NOMO-1 (cell line): Measurements from ENCODE around the gene ACSBG1.

Source experiments
- DNase-seq, 2 experiments: peaks; one replicate each; lab custom pipeline; 2025; ENCODE audit not compliant: unreplicated experiment in 2 of 2; lab: John Stamatoyannopoulos, UW

ACSBG1 gene

DNA sequence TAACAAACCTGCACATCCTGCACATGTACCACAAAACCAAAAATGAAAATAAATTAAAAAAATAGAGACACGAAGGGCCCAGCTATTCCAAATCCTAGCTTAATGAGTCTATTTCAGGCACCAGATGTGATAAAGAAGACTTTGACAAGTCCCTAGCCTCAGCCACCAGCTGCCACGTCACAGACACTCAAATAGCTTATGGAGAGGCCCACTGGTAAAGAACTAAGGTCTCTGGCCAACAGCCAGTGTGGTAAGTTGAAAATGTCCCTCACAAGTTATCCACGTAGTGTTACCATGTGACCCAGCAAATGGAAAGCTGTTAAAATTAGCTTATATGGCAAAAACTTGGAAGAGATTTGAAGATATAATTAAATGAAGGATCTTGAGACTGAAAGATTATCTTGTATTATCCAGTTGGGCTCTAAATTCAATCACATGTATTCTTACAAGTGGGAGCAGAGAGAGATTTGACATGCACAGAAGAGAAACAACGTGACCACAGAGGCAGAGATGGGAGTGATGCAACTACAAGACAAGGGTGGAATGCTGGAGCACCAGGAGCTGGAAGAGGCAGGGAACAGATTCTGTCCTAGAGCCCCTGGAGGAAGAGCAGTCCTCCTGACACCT is 10.9 kb downstream of the ACSBG1 start:
- DNase-seq, result no peak

- DNase-seq, result no peak
Measured at GRCh38 chr15:78222745-78223395, 11.5 kb downstream of the ACSBG1 start.

- no peak for DNase-seq
Measured at GRCh38 chr15:78220713-78221112, 13.7 kb downstream of the ACSBG1 start.

DNA sequence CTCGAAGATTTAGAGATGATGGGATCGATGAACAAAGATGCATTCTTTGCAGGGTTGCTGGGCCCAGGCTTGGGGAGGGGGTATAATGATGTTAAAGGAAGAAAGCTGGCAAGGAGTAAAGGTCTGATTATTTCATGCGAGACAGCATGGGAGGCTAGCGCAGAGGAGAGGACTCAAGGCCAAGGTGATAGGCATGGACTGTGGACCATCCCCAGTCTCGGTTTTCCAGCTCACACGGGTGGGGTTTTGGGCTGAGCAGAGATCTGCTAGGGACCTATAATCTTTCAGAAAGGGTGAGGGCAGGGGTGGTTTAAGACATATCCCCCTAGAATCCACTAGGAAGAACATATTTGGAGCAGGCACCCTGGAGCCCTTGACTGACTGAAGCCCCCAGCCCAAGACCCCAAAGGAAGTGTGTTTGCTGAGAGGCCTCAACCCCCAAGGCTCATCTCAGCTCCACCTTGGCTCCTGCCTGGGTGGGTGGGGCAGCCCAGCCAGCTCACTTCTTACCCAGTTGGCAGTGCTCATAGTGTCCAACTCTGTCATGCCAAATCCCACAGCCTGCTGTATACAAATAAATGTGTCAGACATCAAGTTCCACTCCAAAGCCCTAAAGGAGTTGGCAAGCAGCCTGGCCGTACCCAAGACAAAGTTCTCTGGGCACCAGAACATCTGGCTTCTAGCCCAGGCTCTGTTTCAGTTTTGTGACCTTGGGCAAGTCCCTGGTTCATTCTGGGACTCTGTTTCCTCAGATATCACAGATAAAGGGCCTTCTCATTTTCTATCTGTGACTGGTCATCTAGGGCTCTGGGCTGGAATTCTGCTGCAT is 17.9 kb downstream of the ACSBG1 start:
- no peak for DNase-seq

DNA sequence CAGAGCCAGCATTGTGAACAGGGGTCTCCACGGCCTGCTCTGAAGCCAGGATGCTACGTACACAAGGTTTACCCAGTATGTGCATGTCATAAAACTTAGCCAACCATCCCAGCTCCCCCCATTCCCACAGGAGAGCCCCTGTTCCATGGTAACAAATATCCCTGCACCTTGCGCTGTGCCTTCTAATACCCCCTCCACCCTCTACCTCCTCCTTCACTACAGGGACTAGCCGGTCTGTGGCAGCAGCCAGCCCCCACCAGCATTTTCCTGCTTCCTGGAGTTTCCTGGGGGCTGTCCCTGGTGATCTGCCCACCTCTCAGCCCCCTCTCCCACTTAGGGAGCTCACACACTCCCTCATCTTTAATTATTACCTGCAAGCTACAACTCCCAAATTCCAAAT is 20.4 kb downstream of the ACSBG1 start:
- no peak for DNase-seq

GRCh38 chr15:78213425-78213750 is 21.0 kb downstream of the ACSBG1 start:
- DNase-seq, result no peak

GRCh38 chr15:78212546-78213424 is 21.6 kb downstream of the ACSBG1 start:
- DNase-seq, result peak; percentile 8 to 34

DNA sequence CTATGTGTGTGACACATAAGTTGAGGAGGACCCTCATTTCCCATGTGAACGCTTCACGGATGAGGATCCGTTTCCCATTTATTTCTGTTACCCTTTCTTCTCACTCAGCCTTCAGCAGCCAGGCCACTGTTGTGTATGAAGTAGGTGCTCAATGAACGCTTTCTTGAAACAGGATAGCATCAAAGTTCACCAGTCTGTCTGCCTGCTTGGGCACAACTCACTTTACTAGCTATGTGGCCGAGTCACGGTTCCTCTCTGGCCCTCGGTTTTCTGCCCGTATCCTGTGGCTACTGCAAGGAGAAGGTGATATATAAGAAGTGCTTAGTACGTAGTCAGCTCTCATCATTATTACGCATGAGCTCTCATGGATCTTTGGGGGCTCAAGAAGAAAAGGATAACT is 22.4 kb downstream of the ACSBG1 start:
- DNase-seq, result no peak

GRCh38 chr15:78211189-78211921 is 23.0 kb downstream of the ACSBG1 start:
- DNase-seq, result no peak

GRCh38 chr15:78210349-78210717 is 24.0 kb downstream of the ACSBG1 start:
- no peak for DNase-seq

DNA sequence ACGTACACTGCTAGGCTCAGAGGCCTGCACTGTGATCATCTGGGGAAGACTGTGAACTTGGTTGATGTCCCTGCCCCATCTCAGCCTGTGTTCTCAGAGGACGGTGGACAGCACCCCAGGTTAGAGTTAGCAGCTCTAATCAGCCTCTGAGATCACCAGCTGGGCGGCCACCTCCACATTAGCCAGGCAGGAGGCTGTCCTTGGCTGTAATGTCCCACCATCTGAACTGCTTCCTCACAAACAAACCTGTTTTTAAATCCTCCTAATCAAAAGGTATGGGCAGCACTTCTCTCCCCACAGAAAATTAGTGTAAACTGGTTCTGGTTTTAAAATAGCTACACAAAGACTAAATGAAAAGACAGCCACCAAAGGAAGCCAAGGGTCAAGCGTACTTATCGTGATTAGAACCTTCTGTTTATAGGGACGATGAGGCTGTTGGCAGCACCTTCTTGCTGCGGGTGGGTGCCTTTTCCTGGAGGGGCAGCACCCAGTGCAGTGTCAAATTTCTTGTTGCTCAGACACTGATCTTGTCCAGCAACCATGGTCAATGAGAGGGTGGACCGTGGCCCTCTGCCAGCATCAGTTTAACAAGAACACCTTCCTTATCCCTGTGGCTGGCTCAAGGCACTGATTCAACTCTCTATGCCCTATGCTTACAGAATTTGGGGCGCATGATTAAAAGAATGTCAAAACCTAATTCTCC is 24.6 kb downstream of the ACSBG1 start:
- DNase-seq, result no peak

GRCh38 chr15:78208887-78209645 is 25.3 kb downstream of the ACSBG1 start:
- no peak for DNase-seq

DNA sequence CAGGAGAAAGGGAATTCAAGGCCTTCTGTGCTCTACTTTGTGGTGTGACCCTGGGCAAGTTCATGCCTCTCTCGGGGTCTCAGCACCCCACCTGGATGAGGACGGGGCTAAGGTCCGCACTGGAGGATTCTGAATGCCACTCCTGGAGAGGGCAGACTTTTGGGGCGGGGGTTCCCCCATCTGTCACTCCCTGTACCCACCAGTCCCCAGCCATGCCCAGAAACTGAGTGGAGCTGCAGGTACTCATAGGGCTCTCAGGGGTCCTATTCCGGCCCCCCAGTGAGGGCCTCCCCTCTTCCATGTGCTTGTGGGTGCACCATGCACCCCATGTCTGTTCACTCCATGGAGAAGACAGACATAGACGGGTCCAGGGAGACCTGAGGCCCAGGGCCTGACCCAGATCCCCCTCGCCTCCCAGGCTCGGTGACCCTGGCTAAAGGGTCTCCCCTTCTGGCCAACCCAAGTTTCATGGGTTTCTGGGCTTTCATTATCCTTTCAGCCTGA is 26.0 kb downstream of the ACSBG1 start:
- no peak for DNase-seq

- no peak for DNase-seq
Measured at GRCh38 chr15:78207641-78208340, 26.6 kb downstream of the ACSBG1 start.

DNA sequence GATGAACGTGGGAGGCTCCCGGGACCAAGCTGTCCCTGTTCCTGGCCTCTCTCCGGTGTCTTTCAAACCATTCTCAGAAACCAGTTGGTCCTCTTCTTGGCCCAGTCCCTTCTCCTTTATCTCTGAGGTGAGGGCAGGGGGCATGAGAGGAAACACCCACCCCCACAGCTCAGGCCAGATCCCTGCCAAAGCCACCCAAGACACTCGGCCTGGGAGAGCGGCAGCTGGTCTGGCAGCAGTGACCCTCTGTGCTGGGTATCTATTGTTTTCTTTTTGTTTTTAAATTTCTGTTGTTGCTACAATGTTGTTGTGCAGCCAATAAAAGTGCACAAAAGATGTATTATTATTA is 27.3 kb downstream of the ACSBG1 start:
- no peak for DNase-seq

DNA sequence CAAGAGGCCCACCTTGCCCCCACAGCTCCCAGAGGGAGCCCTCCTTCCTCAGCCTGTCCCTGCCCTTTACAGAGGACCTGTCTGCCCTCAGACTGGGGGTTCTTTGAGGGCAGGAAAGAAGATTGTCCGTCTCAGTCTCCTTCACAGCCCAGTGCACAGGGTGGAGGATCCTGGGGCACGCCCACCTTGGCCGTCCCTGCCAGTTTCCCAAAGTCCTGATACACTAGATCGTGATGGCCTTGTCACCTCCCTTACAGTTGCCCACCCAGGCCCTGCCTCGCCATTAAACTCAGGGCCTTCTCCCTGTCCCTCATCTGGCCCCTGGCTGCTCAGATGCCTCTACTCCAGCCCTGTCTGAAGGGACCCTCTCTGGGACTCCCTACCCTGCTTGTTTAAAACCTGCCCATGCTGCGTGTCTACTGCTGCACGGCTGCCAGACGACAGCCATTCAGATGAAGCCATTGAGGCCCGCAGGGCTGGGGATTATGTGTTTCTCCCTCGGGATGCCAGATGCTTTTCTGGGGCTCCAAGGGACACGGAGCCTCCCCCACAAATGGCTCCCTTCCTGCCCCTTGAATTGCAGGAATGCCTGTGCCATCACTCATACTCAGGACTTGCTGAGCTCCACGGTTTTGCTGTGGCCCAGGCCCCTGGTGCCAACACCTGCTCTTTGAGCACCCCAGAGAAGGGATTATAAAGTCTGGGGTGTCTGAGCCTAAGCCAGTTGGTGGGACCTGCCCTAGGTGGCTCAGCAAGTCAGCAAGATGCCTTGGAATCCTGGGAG is 27.8 kb downstream of the ACSBG1 start:
- no peak for DNase-seq

- DNase-seq, result no peak
Measured at GRCh38 chr15:78205856-78206255, 28.5 kb downstream of the ACSBG1 start.

DNA sequence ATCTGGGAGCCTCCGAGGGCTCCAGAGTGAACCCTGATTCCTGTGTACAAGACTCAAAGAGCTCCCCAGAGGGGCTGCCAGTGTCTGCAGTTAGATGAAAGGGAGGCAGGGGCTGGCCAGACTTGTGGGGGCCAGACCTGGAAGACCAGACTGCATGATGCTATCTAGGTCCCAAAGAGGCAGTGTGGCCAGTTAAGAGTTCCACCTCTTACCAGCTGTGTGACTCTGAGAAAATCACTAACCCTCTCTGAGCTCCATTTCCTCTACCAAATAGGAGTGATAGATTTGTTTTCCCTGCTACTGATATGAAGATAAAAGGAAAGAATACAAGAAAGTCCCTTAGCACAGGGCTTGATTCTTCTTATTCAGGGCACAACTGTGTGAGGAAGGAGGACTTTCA is 29.0 kb downstream of the ACSBG1 start:
- DNase-seq, result no peak
